Vagina (tissue), 2 donors: Measurements from ENCODE around the gene NR2F1-AS1.

Source experiments
- POLR2A ChIP-seq, 2 donors: fragments of 450-650 bp; IDR thresholded peaks; one replicate each; pipeline ENCODE4 v1.6.1; 2017; ENCODE audit warnings: antibody characterized with exemption in 2 of 2, mild to moderate bottlenecking in 2 of 2, moderate library complexity in 2 of 2
- POLR2AphosphoS5 ChIP-seq, 2 donors: sonication (generic); formaldehyde crosslinking; IDR thresholded peaks; one replicate each; pipeline ENCODE4 v1.9.0; 2017; ENCODE audit warnings: antibody characterized with exemption in 2 of 2, mild to moderate bottlenecking in 2 of 2, low read depth in 1 of 2; ENCODE audit not compliant: insufficient read depth in 1 of 2
- TF ChIP-seq, protein P1 (sequence below), 3 experiments: fragments of 450-650 bp in 2 of 3; fragments of 200-600 bp in 1 of 3; sonication (generic) in 1 of 3; IDR thresholded peaks; one replicate each; pipeline ENCODE4 v1.5.1; 2017 to 2019; ENCODE audit warnings: antibody characterized with exemption in 3 of 3, mild to moderate bottlenecking in 2 of 3, moderate library complexity in 2 of 3

DNA sequence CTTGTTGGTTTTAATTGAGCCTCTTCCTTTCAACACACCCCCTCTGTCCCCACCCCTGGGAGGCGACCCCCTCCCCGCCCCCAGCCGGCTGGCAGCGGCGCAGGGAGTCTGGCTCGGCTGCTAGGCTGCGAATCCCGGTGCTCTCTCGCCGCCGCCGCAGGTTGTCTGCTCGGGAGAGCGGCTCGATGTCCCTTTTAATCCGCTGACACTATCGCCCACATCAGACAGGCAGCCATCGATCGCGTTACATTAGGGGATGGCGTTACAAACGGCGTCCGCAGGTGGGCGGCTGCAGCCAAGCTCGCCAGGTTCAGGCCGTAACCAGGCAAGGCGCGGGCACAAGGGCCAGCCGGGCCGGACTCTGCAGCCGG is 1.3 kb downstream of the NR2F1-AS1 start:
- TF ChIP-seq, protein P1, sequence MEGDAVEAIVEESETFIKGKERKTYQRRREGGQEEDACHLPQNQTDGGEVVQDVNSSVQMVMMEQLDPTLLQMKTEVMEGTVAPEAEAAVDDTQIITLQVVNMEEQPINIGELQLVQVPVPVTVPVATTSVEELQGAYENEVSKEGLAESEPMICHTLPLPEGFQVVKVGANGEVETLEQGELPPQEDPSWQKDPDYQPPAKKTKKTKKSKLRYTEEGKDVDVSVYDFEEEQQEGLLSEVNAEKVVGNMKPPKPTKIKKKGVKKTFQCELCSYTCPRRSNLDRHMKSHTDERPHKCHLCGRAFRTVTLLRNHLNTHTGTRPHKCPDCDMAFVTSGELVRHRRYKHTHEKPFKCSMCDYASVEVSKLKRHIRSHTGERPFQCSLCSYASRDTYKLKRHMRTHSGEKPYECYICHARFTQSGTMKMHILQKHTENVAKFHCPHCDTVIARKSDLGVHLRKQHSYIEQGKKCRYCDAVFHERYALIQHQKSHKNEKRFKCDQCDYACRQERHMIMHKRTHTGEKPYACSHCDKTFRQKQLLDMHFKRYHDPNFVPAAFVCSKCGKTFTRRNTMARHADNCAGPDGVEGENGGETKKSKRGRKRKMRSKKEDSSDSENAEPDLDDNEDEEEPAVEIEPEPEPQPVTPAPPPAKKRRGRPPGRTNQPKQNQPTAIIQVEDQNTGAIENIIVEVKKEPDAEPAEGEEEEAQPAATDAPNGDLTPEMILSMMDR (IDR thresholded peaks at IDR 0.05), result no peak
- no peak for TF ChIP-seq POLR2A (IDR thresholded peaks at IDR 0.05)
- TF ChIP-seq POLR2AphosphoS5 (IDR thresholded peaks at IDR 0.05; ENCODE audit: insufficient read depth in 1 of 2, low read depth in 1 of 2), result no peak
